Stimulated activated naive CD8-positive, alpha-beta T cell treated with anti-CD3 and anti-CD28 coated beads, Interleukin-15, Interleukin-2, amounts not matched to agents 100 ng/mL and 50 ng/mL, for 24 hours (primary cell): ENCODE results near the gene TBC1D32.
"Not testable (repeated sequence)": the region's sequence is repeated elsewhere in the genome, so short reads cannot be mapped to it uniquely, and the experiment has no call there.

Experiments
- H3K27ac Mint-ChIP-seq: one replicate; pipeline ENCODE4 v1.8.0; 2021; ENCODE audit warnings: mild to moderate bottlenecking, mixed read lengths
- H3K27me3 Mint-ChIP-seq: one replicate; pipeline ENCODE4 v1.8.0; 2021; ENCODE audit warnings: mixed read lengths
- H3K36me3 Mint-ChIP-seq: one replicate; pipeline ENCODE4 v1.8.0; 2021; ENCODE audit warnings: low read depth, mixed read lengths
- H3K4me1 Mint-ChIP-seq: one replicate; pipeline ENCODE4 v1.8.0; 2021; ENCODE audit warnings: low read depth, mixed read lengths
- H3K4me3 Mint-ChIP-seq: one replicate; pipeline ENCODE4 v1.8.0; 2021; ENCODE audit warnings: mild to moderate bottlenecking, mixed read lengths
- H3K9me3 Mint-ChIP-seq: one replicate; pipeline ENCODE4 v1.8.0; 2021; ENCODE audit warnings: mixed read lengths

The TBC1D32 gene

GRCh38 chr6:121158438-121158837 lies 175.8 kb downstream of the TBC1D32 start:
- no peak overlapping the region for H3K4me3 Mint-ChIP-seq
- H3K4me1 Mint-ChIP-seq, result no peaks in the 10 kb centered on the region
- peaks cover 28% of the 10 kb centered on the region for H3K9me3 Mint-ChIP-seq
- no peak overlapping the region for H3K27ac Mint-ChIP-seq
- H3K27me3 Mint-ChIP-seq, result no peaks in the 10 kb centered on the region
- H3K36me3 Mint-ChIP-seq, result peaks cover 81% of the 10 kb centered on the region

GRCh38 chr6:121157906-121158305 lies 176.4 kb downstream of the TBC1D32 start:
- Mint-ChIP-seq H3K27me3 (no peaks in the 10 kb centered on the region), H3K27ac (no peak overlapping the region), H3K36me3 (peaks cover 84% of the 10 kb centered on the region), H3K4me3 (no peak overlapping the region), H3K4me1 (no peaks in the 10 kb centered on the region), H3K9me3 (peaks cover 31% of the 10 kb centered on the region)

GRCh38 chr6:121143476-121143875 lies 190.8 kb downstream of the TBC1D32 start:
- Mint-ChIP-seq H3K27me3 (no peaks in the 10 kb centered on the region), H3K4me3 (no peak overlapping the region), H3K36me3 (peaks cover 17% of the 10 kb centered on the region), H3K9me3 (peaks cover 18% of the 10 kb centered on the region), H3K27ac (no peak overlapping the region), H3K4me1 (no peaks in the 10 kb centered on the region)

- H3K4me3 Mint-ChIP-seq, result no peak overlapping the region
- H3K4me1 Mint-ChIP-seq, result no peaks in the 10 kb centered on the region
- H3K9me3 Mint-ChIP-seq, result peaks cover 13% of the 10 kb centered on the region
- no peak overlapping the region for H3K27ac Mint-ChIP-seq
- H3K27me3 Mint-ChIP-seq, result no peaks in the 10 kb centered on the region
- H3K36me3 Mint-ChIP-seq, result peaks cover 13% of the 10 kb centered on the region
Measured at GRCh38 chr6:121142093-121142492, 192.2 kb downstream of the TBC1D32 start.

GRCh38 chr6:121135425-121135824 lies 198.9 kb downstream of the TBC1D32 start:
- Mint-ChIP-seq H3K27me3 (no peaks in the 10 kb centered on the region), H3K27ac (no peak overlapping the region), H3K4me3 (no peak overlapping the region), H3K4me1 (no peaks in the 10 kb centered on the region), H3K9me3 (no peaks in the 10 kb centered on the region), H3K36me3 (peaks cover 4% of the 10 kb centered on the region)

GRCh38 chr6:121134922-121135321 lies 199.4 kb downstream of the TBC1D32 start:
- Mint-ChIP-seq H3K9me3 (no peaks in the 10 kb centered on the region), H3K27ac (no peak overlapping the region), H3K36me3 (peaks cover 4% of the 10 kb centered on the region), H3K27me3 (no peaks in the 10 kb centered on the region), H3K4me3 (no peak overlapping the region), H3K4me1 (no peaks in the 10 kb centered on the region)

GRCh38 chr6:121124600-121124999 lies 209.7 kb downstream of the TBC1D32 start:
- Mint-ChIP-seq H3K36me3 (peaks cover 31% of the 10 kb centered on the region), H3K4me1 (no peaks in the 10 kb centered on the region), H3K4me3 (no peak overlapping the region), H3K9me3 (peaks cover 15% of the 10 kb centered on the region), H3K27ac (no peak overlapping the region), H3K27me3 (no peaks in the 10 kb centered on the region)

- H3K4me1 Mint-ChIP-seq, result peaks cover 4% of the 10 kb centered on the region
- no peak overlapping the region for H3K4me3 Mint-ChIP-seq
Measured at GRCh38 chr6:121112356-121112755, 221.9 kb downstream of the TBC1D32 start.

GRCh38 chr6:121110733-121111132 lies 223.5 kb downstream of the TBC1D32 start:
- Mint-ChIP-seq H3K27me3 (no peaks in the 10 kb centered on the region), H3K27ac (no peak overlapping the region), H3K9me3 (no peaks in the 10 kb centered on the region), H3K4me1 (no peaks in the 10 kb centered on the region), H3K4me3 (no peak overlapping the region), H3K36me3 (peaks cover 5% of the 10 kb centered on the region)

More at GRCh38 chr6:121112356-121112755, 221.9 kb downstream of the TBC1D32 start:
- Mint-ChIP-seq H3K36me3 (peaks cover 5% of the 10 kb centered on the region), H3K27me3 (no peaks in the 10 kb centered on the region), H3K9me3 (no peaks in the 10 kb centered on the region), H3K27ac (no peak overlapping the region)

GRCh38 chr6:121106962-121107361 lies 227.3 kb downstream of the TBC1D32 start:
- H3K27ac Mint-ChIP-seq, result no peak overlapping the region
- no peaks in the 10 kb centered on the region for H3K27me3 Mint-ChIP-seq

GRCh38 chr6:121105461-121105860 lies 228.8 kb downstream of the TBC1D32 start:
- peaks cover 18% of the 10 kb centered on the region for H3K36me3 Mint-ChIP-seq
- H3K4me1 Mint-ChIP-seq, result no peaks in the 10 kb centered on the region
- H3K9me3 Mint-ChIP-seq, result no peaks in the 10 kb centered on the region
- H3K27me3 Mint-ChIP-seq, result no peaks in the 10 kb centered on the region
- no peak overlapping the region for H3K27ac Mint-ChIP-seq
- no peak overlapping the region for H3K4me3 Mint-ChIP-seq

More at GRCh38 chr6:121106962-121107361, 227.3 kb downstream of the TBC1D32 start:
- no peaks in the 10 kb centered on the region for H3K9me3 Mint-ChIP-seq
- H3K4me1 Mint-ChIP-seq, result no peaks in the 10 kb centered on the region
- H3K36me3 Mint-ChIP-seq, result peaks cover 15% of the 10 kb centered on the region
- H3K4me3 Mint-ChIP-seq, result no peak overlapping the region

GRCh38 chr6:121093928-121094327 lies 240.4 kb downstream of the TBC1D32 start:
- H3K4me3 Mint-ChIP-seq, result no peak overlapping the region
- peaks cover 6% of the 10 kb centered on the region for H3K9me3 Mint-ChIP-seq
- H3K4me1 Mint-ChIP-seq, result no peaks in the 10 kb centered on the region

GRCh38 chr6:121090492-121090891 lies 243.8 kb downstream of the TBC1D32 start:
- H3K4me3 Mint-ChIP-seq, result no peak overlapping the region
- no peaks in the 10 kb centered on the region for H3K36me3 Mint-ChIP-seq
- H3K27me3 Mint-ChIP-seq, result no peaks in the 10 kb centered on the region
- H3K4me1 Mint-ChIP-seq, result no peaks in the 10 kb centered on the region
- no peak overlapping the region for H3K27ac Mint-ChIP-seq
- no peaks in the 10 kb centered on the region for H3K9me3 Mint-ChIP-seq

More at GRCh38 chr6:121093928-121094327, 240.4 kb downstream of the TBC1D32 start:
- H3K27me3 Mint-ChIP-seq, result no peaks in the 10 kb centered on the region
- H3K27ac Mint-ChIP-seq, result no peak overlapping the region
- peaks cover 27% of the 10 kb centered on the region for H3K36me3 Mint-ChIP-seq

- H3K27me3 Mint-ChIP-seq, result no peaks in the 10 kb centered on the region
- no peaks in the 10 kb centered on the region for H3K4me1 Mint-ChIP-seq
- no peak overlapping the region for H3K27ac Mint-ChIP-seq
Measured at GRCh38 chr6:121086876-121087275, 247.4 kb downstream of the TBC1D32 start.

GRCh38 chr6:121076119-121076518 lies 258.2 kb downstream of the TBC1D32 start:
- Mint-ChIP-seq H3K36me3 (peaks cover 4% of the 10 kb centered on the region), H3K27me3 (no peaks in the 10 kb centered on the region), H3K4me1 (no peaks in the 10 kb centered on the region), H3K4me3 (no peak overlapping the region), H3K27ac (no peak overlapping the region), H3K9me3 (peaks cover 3% of the 10 kb centered on the region)

More at GRCh38 chr6:121086876-121087275, 247.4 kb downstream of the TBC1D32 start:
- H3K36me3 Mint-ChIP-seq, result no peaks in the 10 kb centered on the region
- no peaks in the 10 kb centered on the region for H3K9me3 Mint-ChIP-seq
- no peak overlapping the region for H3K4me3 Mint-ChIP-seq

- peaks cover 27% of the 10 kb centered on the region for H3K36me3 Mint-ChIP-seq
- not testable (repeated sequence) for H3K27ac Mint-ChIP-seq
- peaks cover 26% of the 10 kb centered on the region for H3K9me3 Mint-ChIP-seq
Measured at GRCh38 chr6:121068749-121069148, 265.5 kb downstream of the TBC1D32 start.

More at GRCh38 chr6:121068749-121069148, 265.5 kb downstream of the TBC1D32 start:
- H3K27me3 Mint-ChIP-seq, H3K4me1 Mint-ChIP-seq, H3K4me3 Mint-ChIP-seq: not testable (repeated sequence)
